Measurements from ENCODE around the gene CDKN2D.
"Not testable (repeated sequence)": the region's sequence is repeated elsewhere in the genome, so short reads cannot be mapped to it uniquely, and the experiment has no call there.

The CDKN2D gene

DNA sequence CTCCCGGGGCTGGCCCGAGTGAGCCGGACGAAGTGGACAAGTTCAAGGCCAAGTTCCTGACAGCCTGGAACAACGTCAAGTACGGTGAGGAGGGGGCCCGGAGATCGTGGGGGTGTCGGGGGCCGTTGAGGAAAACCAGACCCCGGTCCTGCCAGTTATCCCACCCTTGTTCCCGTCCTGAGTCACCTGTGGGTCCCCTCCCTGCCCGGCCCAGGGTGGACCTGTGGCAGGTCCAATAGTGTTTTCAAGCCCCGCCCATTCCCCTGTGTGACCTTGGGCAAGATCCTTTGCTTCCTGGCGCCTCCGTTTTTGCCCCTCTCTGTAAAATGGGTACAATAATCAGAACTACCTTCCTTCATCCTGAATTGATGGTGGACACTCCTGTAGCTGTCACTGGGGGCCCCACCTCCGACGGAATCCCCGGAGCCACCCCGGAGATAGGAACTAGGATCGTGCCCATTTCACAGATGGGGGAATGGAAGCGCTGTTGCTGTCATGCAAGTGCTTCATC is 24.5 kb downstream of the CDKN2D start:
- Histone ChIP-seq H4K12ac (ENCODE audit: low read depth, low read length) (peak overlapping the region; percentile 94), H4K91ac (ENCODE audit: low read depth, low read length) (peak overlapping the region; percentile 89), H3K9me3 (ENCODE audit: insufficient read depth, low read depth, low read length) (no peaks in the 10 kb centered on the region), H3K4me2 (ENCODE audit: low read length) (peak overlapping the region; percentile 86), H3K4me1 (ENCODE audit: control insufficient read depth in 1 of 2, insufficient read depth in 2 of 2, low read length in 2 of 2) (peaks cover 4 to 6% of the 10 kb centered on the region in 2 experiments), H3K79me1 (ENCODE audit: low read length) (peaks cover 5% of the 10 kb centered on the region), H3K4me3 (ENCODE audit: low read depth, low read length) (peak overlapping the region; percentile 82), H2AFZ (ENCODE audit: insufficient read depth, low read length, poor library complexity) (peak overlapping the region; percentile 97), H3K4ac (ENCODE audit: low read depth, low read length) (peak overlapping the region; percentile 90), H2BK120ac (ENCODE audit: insufficient read depth, low read length, poor library complexity) (peak overlapping the region; percentile 68), H3K36me3 (ENCODE audit: control insufficient read depth in 1 of 2, insufficient read depth in 2 of 2, low read length in 2 of 2) (peaks cover 10 to 14% of the 10 kb centered on the region in 2 experiments), H3K27me3 (ENCODE audit: insufficient read depth, low read length) (no peaks in the 10 kb centered on the region), H3K23ac (ENCODE audit: low read length) (no peak overlapping the region), H3K18ac (ENCODE audit: low read length) (peak overlapping the region; percentile 93), H2BK12ac (ENCODE audit: low read length) (no peak overlapping the region), H3K14ac (ENCODE audit: low read length) (peak overlapping the region; percentile 86), H4K8ac (ENCODE audit: low read depth, low read length) (peak overlapping the region; percentile 94), H3K9ac (ENCODE audit: low read length) (peak overlapping the region; percentile 76), H3K79me2 (ENCODE audit: control insufficient read depth, insufficient read depth, low read length, poor library complexity) (peaks cover 6% of the 10 kb centered on the region), H3K27ac (ENCODE audit: low read depth, low read length) (no peak overlapping the region), H2BK5ac (ENCODE audit: low read depth, low read length, poor library complexity) (peak overlapping the region; percentile 68), H2AK5ac (ENCODE audit: low read length) (peak overlapping the region; percentile 76)
- WGBS (ENCODE audit: extremely low coverage, insufficient coverage, insufficient read length), result no CpG with 5 or more reads among the region's 22 CpGs
- peak in 1 of 2 donors; percentile 43 for DNase-seq

DNA sequence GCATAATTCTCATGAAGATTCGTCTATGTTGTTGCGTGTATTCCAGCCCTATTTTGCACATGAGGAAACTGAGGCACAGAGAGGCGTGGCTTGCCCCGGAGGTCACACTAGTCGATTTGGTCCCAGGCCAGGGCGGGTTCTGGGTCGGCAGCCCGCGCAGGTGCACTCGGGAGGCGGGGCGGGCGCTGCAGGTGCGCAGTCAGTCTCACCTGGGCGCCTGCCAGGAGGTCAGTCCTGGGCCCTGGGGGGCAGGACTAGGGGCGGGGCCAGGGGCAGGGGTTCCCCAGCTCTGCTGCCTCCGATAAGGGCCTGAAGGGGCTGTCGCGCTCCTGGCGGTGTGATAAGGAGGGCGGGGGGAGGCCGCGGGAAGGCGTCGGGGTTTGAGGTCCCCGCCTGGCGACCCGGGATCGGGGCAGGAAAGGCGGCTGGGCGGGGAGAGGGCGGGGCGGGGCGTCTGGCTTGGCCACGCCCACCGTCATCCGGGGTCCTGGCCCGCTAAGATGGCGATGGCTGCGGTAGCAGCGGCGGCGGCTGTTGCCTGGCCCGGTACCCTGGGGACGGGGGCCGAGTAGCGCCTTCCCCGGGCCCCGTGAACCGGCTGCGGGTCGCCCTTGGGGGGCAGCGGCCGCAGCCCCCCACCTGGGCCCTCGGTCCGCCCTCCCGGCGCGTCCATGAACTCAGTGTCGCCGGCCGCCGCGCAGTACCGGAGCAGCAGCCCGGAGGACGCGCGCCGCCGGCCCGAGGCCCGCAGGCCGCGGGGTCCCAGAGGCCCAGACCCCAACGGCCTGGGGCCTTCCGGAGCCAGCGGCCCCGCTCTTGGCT is 25.1 kb downstream of the CDKN2D start, which contains the start of gene ATG4D:
Gene ATG4D (plus strand): TSS at position 485 of the 822 bp plus-strand sequence. CDS start 187 bp downstream, at position 672.
- Histone ChIP-seq H2BK5ac (ENCODE audit: low read depth, low read length, poor library complexity) (peak within 1 kb of the TSS; percentile 68), H3K79me2 (ENCODE audit: control insufficient read depth, insufficient read depth, low read length, poor library complexity) (peaks cover 6% of the 10 kb centered on the region), H4K91ac (ENCODE audit: low read depth, low read length) (peak within 1 kb of the TSS; percentile 89), H3K27me3 (ENCODE audit: insufficient read depth, low read length) (no peaks in the 10 kb centered on the region), H3K9ac (ENCODE audit: low read length) (peak within 1 kb of the TSS; percentile 76), H3K4me1 (ENCODE audit: control insufficient read depth in 1 of 2, insufficient read depth in 2 of 2, low read length in 2 of 2) (peaks cover 4 to 6% of the 10 kb centered on the region in 2 experiments), H3K4me3 (ENCODE audit: low read depth, low read length) (peak within 1 kb of the TSS; percentile 82), H3K23ac (ENCODE audit: low read length) (no peak within 1 kb of the TSS), H2BK12ac (ENCODE audit: low read length) (no peak within 1 kb of the TSS), H4K12ac (ENCODE audit: low read depth, low read length) (peak within 1 kb of the TSS; percentile 94), H3K27ac (ENCODE audit: low read depth, low read length) (no peak within 1 kb of the TSS), H3K79me1 (ENCODE audit: low read length) (peaks cover 5% of the 10 kb centered on the region), H3K18ac (ENCODE audit: low read length) (peak within 1 kb of the TSS; percentile 93), H2AK5ac (ENCODE audit: low read length) (peak within 1 kb of the TSS; percentile 76), H3K4me2 (ENCODE audit: low read length) (peak within 1 kb of the TSS; percentile 86), H2AFZ (ENCODE audit: insufficient read depth, low read length, poor library complexity) (peak within 1 kb of the TSS; percentile 97), H3K36me3 (ENCODE audit: control insufficient read depth in 1 of 2, insufficient read depth in 2 of 2, low read length in 2 of 2) (peaks cover 10 to 12% of the 10 kb centered on the region in 2 experiments), H3K4ac (ENCODE audit: low read depth, low read length) (peak within 1 kb of the TSS; percentile 90), H2BK120ac (ENCODE audit: insufficient read depth, low read length, poor library complexity) (peak within 1 kb of the TSS; percentile 68), H4K8ac (ENCODE audit: low read depth, low read length) (peak within 1 kb of the TSS; percentile 94), H3K9me3 (ENCODE audit: insufficient read depth, low read depth, low read length) (no peaks in the 10 kb centered on the region), H3K14ac (ENCODE audit: low read length) (peak within 1 kb of the TSS; percentile 86)
- no CpG with 5 or more reads among the region's 79 CpGs for WGBS (ENCODE audit: extremely low coverage, insufficient coverage, insufficient read length)
- peak; percentile 64 to 78 for DNase-seq

DNA sequence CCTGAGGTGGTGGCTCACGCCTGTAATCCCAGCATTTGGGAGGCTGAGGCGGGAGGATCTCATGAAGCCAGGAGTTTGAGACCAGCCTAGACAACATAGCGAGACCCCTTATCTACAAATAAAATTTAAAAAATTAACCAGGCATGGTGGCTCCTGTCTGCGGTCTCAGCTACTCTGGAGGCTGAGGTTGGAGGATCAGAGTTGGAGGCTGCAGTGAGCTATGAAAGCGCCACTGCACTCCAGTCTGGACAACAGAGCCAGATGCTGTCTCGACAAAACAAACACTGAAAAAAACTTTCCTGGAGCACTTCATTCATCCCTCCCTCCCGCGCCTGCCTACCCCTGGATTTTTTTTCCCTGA is 25.7 kb downstream of the CDKN2D start:
- Histone ChIP-seq H3K4me2 (ENCODE audit: low read length) (peak overlapping the region; percentile 86), H3K14ac (ENCODE audit: low read length) (no peak overlapping the region), H2AK5ac (ENCODE audit: low read length) (no peak overlapping the region), H3K4me3 (ENCODE audit: low read depth, low read length) (no peak overlapping the region), H3K79me2 (ENCODE audit: control insufficient read depth, insufficient read depth, low read length, poor library complexity) (peaks cover 6% of the 10 kb centered on the region), H3K4ac (ENCODE audit: low read depth, low read length) (no peak overlapping the region), H3K36me3 (ENCODE audit: control insufficient read depth in 1 of 2, insufficient read depth in 2 of 2, low read length in 2 of 2) (peaks cover 7 to 8% of the 10 kb centered on the region in 2 experiments), H3K9ac (ENCODE audit: low read length) (no peak overlapping the region), H3K23ac (ENCODE audit: low read length) (no peak overlapping the region), H3K27ac (ENCODE audit: low read depth, low read length) (no peak overlapping the region), H3K9me3 (ENCODE audit: insufficient read depth, low read depth, low read length) (no peaks in the 10 kb centered on the region), H4K91ac (ENCODE audit: low read depth, low read length) (no peak overlapping the region), H2AFZ (ENCODE audit: insufficient read depth, low read length, poor library complexity) (no peak overlapping the region), H3K27me3 (ENCODE audit: insufficient read depth, low read length) (no peaks in the 10 kb centered on the region), H3K79me1 (ENCODE audit: low read length) (peaks cover 5% of the 10 kb centered on the region), H2BK120ac (ENCODE audit: insufficient read depth, low read length, poor library complexity) (no peak overlapping the region), H2BK5ac (ENCODE audit: low read depth, low read length, poor library complexity) (no peak overlapping the region), H3K4me1 (ENCODE audit: control insufficient read depth in 1 of 2, insufficient read depth in 2 of 2, low read length in 2 of 2) (peaks cover 4 to 6% of the 10 kb centered on the region in 2 experiments), H2BK12ac (ENCODE audit: low read length) (no peak overlapping the region), H4K8ac (ENCODE audit: low read depth, low read length) (no peak overlapping the region), H4K12ac (ENCODE audit: low read depth, low read length) (no peak overlapping the region), H3K18ac (ENCODE audit: low read length) (no peak overlapping the region)
- no CpG with 5 or more reads among the region's 8 CpGs for WGBS (ENCODE audit: extremely low coverage, insufficient coverage, insufficient read length)
- no peak for DNase-seq

DNA sequence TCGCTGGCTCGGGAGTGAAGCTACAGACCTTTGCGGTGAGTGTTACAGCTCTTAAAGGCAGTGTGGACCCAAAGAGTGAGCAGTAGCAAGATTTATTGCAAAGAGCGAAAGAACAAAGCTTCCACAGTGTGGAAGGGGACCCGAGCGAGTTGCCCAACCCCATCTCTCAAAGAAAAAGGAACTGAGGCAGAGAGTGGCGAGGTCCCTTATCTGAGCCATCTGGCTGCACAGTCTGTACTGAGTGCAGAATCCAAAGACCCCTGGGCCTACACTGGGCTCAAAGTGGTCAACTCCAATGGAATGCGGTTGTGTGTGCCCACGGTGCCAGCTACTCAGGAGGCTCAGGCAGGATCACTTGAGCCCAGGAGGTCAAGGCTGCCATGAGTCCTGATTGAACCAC is 29.8 kb downstream of the CDKN2D start:
- not testable (repeated sequence) for H3K9me3 ChIP-seq (ENCODE audit: insufficient read depth, low read depth, low read length)

More for the DNA sequence above, 29.8 kb downstream of the CDKN2D start:
- H3K4me2 ChIP-seq (ENCODE audit: low read length); H3K18ac ChIP-seq (ENCODE audit: low read length); H2AK5ac ChIP-seq (ENCODE audit: low read length); H4K8ac ChIP-seq (ENCODE audit: low read depth, low read length); DNase-seq; H4K12ac ChIP-seq (ENCODE audit: low read depth, low read length); H2BK12ac ChIP-seq (ENCODE audit: low read length); H3K36me3 ChIP-seq (ENCODE audit: control insufficient read depth in 1 of 2, insufficient read depth in 2 of 2, low read length in 2 of 2); H3K23ac ChIP-seq (ENCODE audit: low read length); H3K9ac ChIP-seq (ENCODE audit: low read length); H2BK120ac ChIP-seq (ENCODE audit: insufficient read depth, low read length, poor library complexity); H2AFZ ChIP-seq (ENCODE audit: insufficient read depth, low read length, poor library complexity); H3K79me2 ChIP-seq (ENCODE audit: control insufficient read depth, insufficient read depth, low read length, poor library complexity); H3K27ac ChIP-seq (ENCODE audit: low read depth, low read length); H3K79me1 ChIP-seq (ENCODE audit: low read length); H3K27me3 ChIP-seq (ENCODE audit: insufficient read depth, low read length); H4K91ac ChIP-seq (ENCODE audit: low read depth, low read length); H3K4me1 ChIP-seq (ENCODE audit: control insufficient read depth in 1 of 2, insufficient read depth in 2 of 2, low read length in 2 of 2); H3K4me3 ChIP-seq (ENCODE audit: low read depth, low read length); H3K4ac ChIP-seq (ENCODE audit: low read depth, low read length); H3K14ac ChIP-seq (ENCODE audit: low read length); H2BK5ac ChIP-seq (ENCODE audit: low read depth, low read length, poor library complexity): not testable (repeated sequence)
- no CpG with 5 or more reads among the region's 9 CpGs for WGBS (ENCODE audit: extremely low coverage, insufficient coverage, insufficient read length)

Measured in trophoblast cell (in vitro differentiated cells and primary cell).